C4-2B (cell line): ENCODE measurements around the gene IRF7.

Experiments
- H3K27ac ChIP-seq: fragments of 450-650 bp; 2 replicates; pipeline ENCODE4 v1.5.1; 2017
- CTCF ChIP-seq: fragments of 450-650 bp; conservative IDR thresholded peaks from 2 replicates; pipeline ENCODE4 v1.5.1; 2017; ENCODE audit warnings: mild to moderate bottlenecking
- ZFX ChIP-seq: fragments of 450-650 bp; IDR thresholded peaks from 2 replicates; pipeline ENCODE4 v1.6.1; 2017

The IRF7 gene

GRCh38 chr11:637593-638521 is 22.1 kb upstream of the IRF7 start:
- H3K27ac ChIP-seq: no peak overlapping the region
- TF ChIP-seq CTCF: no peak
- no peak for TF ChIP-seq ZFX

- no peak overlapping the region for H3K27ac ChIP-seq
- TF ChIP-seq ZFX (no peak), CTCF (no peak)
Measured at GRCh38 chr11:637333-637592, 21.5 kb upstream of the IRF7 start.

GRCh38 chr11:636511-637332 is 21.0 kb upstream of the IRF7 start, which contains the start of gene DRD4:
TSS of gene DRD4 (plus strand) at chr11:637269. CDS start at chr11:637305, 36 bp downstream.
- TF ChIP-seq ZFX: no peak
- no peak within 1 kb of the TSS for H3K27ac ChIP-seq

- TF ChIP-seq CTCF: no peak
- TF ChIP-seq ZFX: no peak
- no peak overlapping the region for H3K27ac ChIP-seq
Measured at GRCh38 chr11:635945-636510, 20.3 kb upstream of the IRF7 start.

- H3K27ac ChIP-seq: no peak overlapping the region
Measured at GRCh38 chr11:630871-631270, 15.1 kb upstream of the IRF7 start.

GRCh38 chr11:629237-629583 is 13.5 kb upstream of the IRF7 start:
- TF ChIP-seq ZFX: no peak
- TF ChIP-seq CTCF: no peak
- H3K27ac ChIP-seq: no peak overlapping the region

More at GRCh38 chr11:630871-631270, 15.1 kb upstream of the IRF7 start:
- no peak for TF ChIP-seq ZFX
- no peak for TF ChIP-seq CTCF

GRCh38 chr11:628056-628455 is 12.3 kb upstream of the IRF7 start:
- H3K27ac ChIP-seq: no peak overlapping the region
- TF ChIP-seq CTCF (no peak), ZFX (no peak)
